Keratinocyte (primary cell): ENCODE results near the gene ZBTB20. TPM values are rescaled to one million over a fixed set of nuclear protein-coding genes. Genes with fewer than 3 reads are reported as not detected.

Source experiments
- DNase-seq: peaks from one replicate; pipeline ENCODE4 v3.0.0-alpha.2; 2011; ENCODE audit warnings: low read depth, missing footprints, low spot score
- FAIRE-seq: peaks from 2 replicates; lab custom pipeline; 2011; peaks lifted over from hg19 to GRCh38; lab: Jason Lieb, UNC
- H2AFZ ChIP-seq: 2 replicates; pipeline ENCODE4 v1.6.0; 2012; ENCODE audit warnings: low read length, control low read depth, inconsistent platforms; ENCODE audit not compliant: control insufficient read depth
- H3K27ac ChIP-seq: 2 replicates; pipeline ENCODE4 v1.5.1; 2011; ENCODE audit warnings: low read length; ENCODE audit not compliant: control insufficient read depth, insufficient read depth
- H3K27me3 ChIP-seq: 3 replicates; pipeline ENCODE4 v1.6.0; 2011; ENCODE audit warnings: low read length; ENCODE audit not compliant: control insufficient read depth, insufficient read depth; ENCODE audit errors: extremely low read depth
- H3K36me3 ChIP-seq, 2 experiments: 2 replicates in 1 of 2; 3 replicates in 1 of 2; pipeline ENCODE4 v1.5.1; 2011; ENCODE audit warnings: low read length in 2 of 2, mild to moderate bottlenecking in 1 of 2; ENCODE audit not compliant: control insufficient read depth in 2 of 2, insufficient read depth in 2 of 2; ENCODE audit errors: extremely low read depth in 1 of 2
- H3K4me1 ChIP-seq: 3 replicates; pipeline ENCODE4 v1.5.1; 2011; ENCODE audit warnings: low read length; ENCODE audit not compliant: control insufficient read depth, insufficient read depth; ENCODE audit errors: extremely low read depth
- H3K4me2 ChIP-seq: 3 replicates; pipeline ENCODE4 v1.6.0; 2011; ENCODE audit warnings: low read depth, low read length; ENCODE audit not compliant: control insufficient read depth, insufficient read depth; ENCODE audit errors: extremely low read depth
- H3K4me3 ChIP-seq, 3 experiments: fragments of 200-600 bp in 1 of 3; sonication (generic) in 1 of 3; 2 replicates in 2 of 3; 3 replicates in 1 of 3; pipeline ENCODE4 v1.5.1; 2011 to 2016; ENCODE audit warnings: low read length in 3 of 3, mild to moderate bottlenecking in 3 of 3, control low read depth in 2 of 3, inconsistent platforms in 1 of 3, low read depth in 1 of 3, mixed read lengths in 1 of 3, mixed run types in 1 of 3, moderate library complexity in 1 of 3; ENCODE audit not compliant: control insufficient read depth in 2 of 3, insufficient read depth in 2 of 3; ENCODE audit errors: extremely low read depth in 1 of 3
- H3K79me2 ChIP-seq: 2 replicates; pipeline ENCODE4 v1.6.0; 2012; ENCODE audit warnings: low read length; ENCODE audit not compliant: control insufficient read depth, insufficient read depth
- H3K9ac ChIP-seq: 3 replicates; pipeline ENCODE4 v1.6.0; 2011; ENCODE audit warnings: low read length; ENCODE audit not compliant: control insufficient read depth, insufficient read depth; ENCODE audit errors: extremely low read depth
- H3K9me1 ChIP-seq: 3 replicates; pipeline ENCODE4 v1.6.0; 2011; ENCODE audit warnings: low read length; ENCODE audit not compliant: control insufficient read depth, insufficient read depth; ENCODE audit errors: extremely low read depth
- H3K9me3 ChIP-seq: 2 replicates; pipeline ENCODE4 v1.5.1; 2012; ENCODE audit warnings: low read depth, low read length; ENCODE audit not compliant: control insufficient read depth
- H4K20me1 ChIP-seq: 3 replicates; pipeline ENCODE4 v1.6.0; 2011; ENCODE audit warnings: low read length; ENCODE audit not compliant: control insufficient read depth, insufficient read depth; ENCODE audit errors: extremely low read depth
- EZH2 ChIP-seq: IDR thresholded peaks from one replicate; pipeline ENCODE4 v1.6.1; 2012; ENCODE audit warnings: inconsistent platforms, mild to moderate bottlenecking, low read length, moderate library complexity
- dilution Hi-C: fragments of 300-500 bp; cut with MboI; formaldehyde crosslinking; loops from one replicate; pipeline ENCODE4 v1.7.0; 2020; ENCODE audit warnings: low sequenced_read_pairs; ENCODE audit not compliant: extremely low pct_ligation_motif_present
- polyA plus RNA-seq, 5 experiments: library from polyadenylated mRNA; depleted of rRNA in 3 of 5; stranded (reverse) in 3 of 5; stranded (forward) in 1 of 5; unstranded in 1 of 5; fragments of >200 nt; gene quantifications; 1 replicate in 1 of 5; 2 replicates in 3 of 5; 3 replicates in 1 of 5; pipeline versions ENCODE4 v1.2.1 to v1.2.3, GENCODE V29; 2011 to 2012; ENCODE audit warnings: missing spikeins in 2 of 5, low read depth in 1 of 5, low replicate concordance in 1 of 5
- TF ChIP-seq, protein P1 (sequence below), 3 experiments: IDR thresholded peaks in 1 of 3; conservative IDR thresholded peaks in 1 of 3; optimal IDR thresholded peaks in 1 of 3; 2 replicates in 2 of 3; 3 replicates in 1 of 3; pipeline versions ENCODE3 to v1.5.1; 2011; ENCODE audit warnings: low read length in 3 of 3, mild to moderate bottlenecking in 3 of 3, moderate library complexity in 2 of 3, control low read depth in 1 of 3, inconsistent platforms in 1 of 3; ENCODE audit not compliant: insufficient read depth in 2 of 3; ENCODE audit errors: extremely low read depth in 1 of 3

Gene ZBTB20
- polyA plus RNA-seq, 1 donor (not counting 4 experiments of a cell fraction or from before 2014, with no cell fraction given), result 0.52 TPM

DNA sequence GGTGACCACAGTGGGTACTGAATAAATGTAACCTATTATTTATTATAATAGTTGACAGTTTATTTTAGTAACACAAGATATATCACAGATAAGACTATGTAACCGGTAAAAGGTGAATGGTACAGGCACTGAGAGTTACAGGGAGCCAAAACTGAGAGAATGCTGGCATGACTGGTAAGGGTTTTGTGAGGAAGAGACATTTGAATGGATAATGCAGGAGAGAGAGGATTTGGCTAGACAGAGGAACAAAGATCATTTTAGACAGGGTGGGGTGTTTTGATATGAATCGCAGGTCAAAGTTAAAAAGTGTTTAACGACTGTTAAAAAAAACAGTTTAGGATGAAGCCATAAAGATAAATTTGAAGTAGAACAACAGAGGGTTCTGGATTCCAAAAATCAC lies 421.1 kb downstream of the ZBTB20 start:
- FAIRE-seq, result no peak
- Histone ChIP-seq H3K9ac (no peak overlapping the region), H3K36me3 (no peaks in the 10 kb centered on the region), H4K20me1 (no peaks in the 10 kb centered on the region), H3K9me3 (no peaks in the 10 kb centered on the region), H3K4me1 (no peaks in the 10 kb centered on the region), H3K79me2 (no peaks in the 10 kb centered on the region), H3K4me2 (no peak overlapping the region), H3K9me1 (no peaks in the 10 kb centered on the region), H3K27me3 (no peaks in the 10 kb centered on the region), H2AFZ (no peak overlapping the region), H3K4me3 (no peak overlapping the region), H3K27ac (no peak overlapping the region)
- DNase-seq, result no peak
- TF ChIP-seq, protein P1, sequence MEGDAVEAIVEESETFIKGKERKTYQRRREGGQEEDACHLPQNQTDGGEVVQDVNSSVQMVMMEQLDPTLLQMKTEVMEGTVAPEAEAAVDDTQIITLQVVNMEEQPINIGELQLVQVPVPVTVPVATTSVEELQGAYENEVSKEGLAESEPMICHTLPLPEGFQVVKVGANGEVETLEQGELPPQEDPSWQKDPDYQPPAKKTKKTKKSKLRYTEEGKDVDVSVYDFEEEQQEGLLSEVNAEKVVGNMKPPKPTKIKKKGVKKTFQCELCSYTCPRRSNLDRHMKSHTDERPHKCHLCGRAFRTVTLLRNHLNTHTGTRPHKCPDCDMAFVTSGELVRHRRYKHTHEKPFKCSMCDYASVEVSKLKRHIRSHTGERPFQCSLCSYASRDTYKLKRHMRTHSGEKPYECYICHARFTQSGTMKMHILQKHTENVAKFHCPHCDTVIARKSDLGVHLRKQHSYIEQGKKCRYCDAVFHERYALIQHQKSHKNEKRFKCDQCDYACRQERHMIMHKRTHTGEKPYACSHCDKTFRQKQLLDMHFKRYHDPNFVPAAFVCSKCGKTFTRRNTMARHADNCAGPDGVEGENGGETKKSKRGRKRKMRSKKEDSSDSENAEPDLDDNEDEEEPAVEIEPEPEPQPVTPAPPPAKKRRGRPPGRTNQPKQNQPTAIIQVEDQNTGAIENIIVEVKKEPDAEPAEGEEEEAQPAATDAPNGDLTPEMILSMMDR (optimal IDR thresholded peaks at IDR 0.05 in 1 of 3, IDR thresholded peaks at IDR 0.05 in 1 of 3, conservative IDR thresholded peaks at IDR 0.05 in 1 of 3; ENCODE audit: extremely low read depth in 1 of 3, insufficient read depth in 2 of 3, low read length in 3 of 3), result no peak
- TF ChIP-seq EZH2, result no peak
- dilution Hi-C loops, result no loop called here

DNA sequence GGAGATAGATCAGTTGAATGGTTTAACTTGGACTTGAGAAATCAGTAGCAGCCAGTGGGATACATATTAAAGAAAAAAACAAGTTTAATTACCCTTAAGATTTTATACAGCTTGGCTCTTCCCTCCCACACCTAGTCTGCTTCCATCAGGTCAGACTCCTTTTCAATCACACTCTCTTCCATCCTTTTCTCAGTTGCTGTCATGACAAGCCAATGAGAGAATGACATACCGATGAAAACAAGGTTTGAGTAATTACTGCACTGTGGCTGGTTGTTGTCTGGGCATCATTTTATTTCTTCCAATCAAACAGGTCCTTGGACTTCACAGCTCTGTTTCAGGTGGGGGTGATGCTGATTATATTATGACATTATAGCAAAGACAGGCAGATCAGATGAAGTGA lies 424.6 kb downstream of the ZBTB20 start:
- H3K36me3 ChIP-seq, result no peaks in the 10 kb centered on the region
- H3K9me1 ChIP-seq, result no peaks in the 10 kb centered on the region
- no peak overlapping the region for H3K4me2 ChIP-seq
- no peak for TF ChIP-seq EZH2
- TF ChIP-seq, protein P1 (optimal IDR thresholded peaks at IDR 0.05 in 1 of 3, IDR thresholded peaks at IDR 0.05 in 1 of 3, conservative IDR thresholded peaks at IDR 0.05 in 1 of 3; ENCODE audit: extremely low read depth in 1 of 3, insufficient read depth in 2 of 3, low read length in 3 of 3), result no peak
- no peak for DNase-seq
- H3K9me3 ChIP-seq, result no peaks in the 10 kb centered on the region
- H3K9ac ChIP-seq, result no peak overlapping the region
- FAIRE-seq, result no peak
- H3K27ac ChIP-seq, result no peak overlapping the region
- no peak overlapping the region for H2AFZ ChIP-seq
- dilution Hi-C loops, result no loop called here
- no peak overlapping the region for H3K4me3 ChIP-seq
- H4K20me1 ChIP-seq, result no peaks in the 10 kb centered on the region
- H3K4me1 ChIP-seq, result no peaks in the 10 kb centered on the region
- no peaks in the 10 kb centered on the region for H3K27me3 ChIP-seq
- H3K79me2 ChIP-seq, result no peaks in the 10 kb centered on the region
